H1 (cell line): ENCODE measurements around the gene RPRD1A. TPM values are rescaled to one million over a fixed set of nuclear protein-coding genes. Genes with fewer than 3 reads are reported as not detected.

Experiments
- CTCF ChIA-PET: fragments of 300-600 bp; sonication (Branson Sonifier 250); formaldehyde crosslinking; loops from one replicate; lab custom pipeline; 2021; ENCODE audit not compliant: partially characterized antibody; lab: Charles Lee
- POLR2A ChIA-PET: fragments of 300-600 bp; sonication (Branson Sonifier 250); formaldehyde crosslinking; loops from one replicate; lab custom pipeline; 2021; ENCODE audit warnings: inconsistent platforms; ENCODE audit not compliant: partially characterized antibody; lab: Charles Lee
- DNase-seq, 2 experiments: peaks; one replicate each; pipeline versions ENCODE4 v3.0.0 to v3.0.0-alpha.2; 2010 to 2022; ENCODE audit warnings: low spot score in 2 of 2, low read depth in 1 of 2, mixed read lengths in 1 of 2
- FAIRE-seq: peaks from 2 replicates; lab custom pipeline; 2011; peaks lifted over from hg19 to GRCh38; lab: Jason Lieb, UNC
- H2AFZ ChIP-seq: 2 replicates; pipeline ENCODE4 v1.8.1; 2012; ENCODE audit warnings: low read length, inconsistent platforms
- H2AK5ac ChIP-seq: 2 replicates; pipeline ENCODE4 v1.6.1; 2013; ENCODE audit warnings: low read depth, low read length
- H2BK120ac ChIP-seq: replicated peaks from 2 replicates; pipeline ENCODE3; 2013; ENCODE audit warnings: low read depth, low read length, inconsistent platforms
- H2BK12ac ChIP-seq: 2 replicates; pipeline ENCODE4 v1.6.1; 2013; ENCODE audit warnings: low read depth, low read length
- H2BK15ac ChIP-seq: 2 replicates; pipeline ENCODE4 v1.6.1; 2013; ENCODE audit warnings: low read length
- H2BK20ac ChIP-seq: 2 replicates; pipeline ENCODE4 v1.6.1; 2013; ENCODE audit warnings: low read length
- H2BK5ac ChIP-seq: 2 replicates; pipeline ENCODE4 v1.6.1; 2013; ENCODE audit warnings: low read depth, low read length
- H3K14ac ChIP-seq: 2 replicates; pipeline ENCODE4 v1.6.1; 2013; ENCODE audit warnings: inconsistent platforms; ENCODE audit not compliant: insufficient read length
- H3K18ac ChIP-seq: 2 replicates; pipeline ENCODE4 v1.6.1; 2013; ENCODE audit warnings: low read length; ENCODE audit errors: extremely low read depth
- H3K23ac ChIP-seq: 2 replicates; pipeline ENCODE4 v1.6.1; 2013; ENCODE audit warnings: inconsistent platforms; ENCODE audit not compliant: insufficient read length
- H3K23me2 ChIP-seq: 2 replicates; pipeline ENCODE4 v1.6.1; 2013; ENCODE audit warnings: low read depth, low read length
- H3K27ac ChIP-seq: 2 replicates; pipeline ENCODE4 v1.6.1; 2011; ENCODE audit warnings: low read depth, low read length, inconsistent platforms
- H3K27me3 ChIP-seq, 4 experiments: replicated peaks in 1 of 4; 1 replicate in 1 of 4; 2 replicates in 3 of 4; pipeline versions ENCODE4 v1.6.1 to v1.8.1; 2011 to 2013; ENCODE audit warnings: low read length in 3 of 4, mild to moderate bottlenecking in 3 of 4, inconsistent platforms in 2 of 4, mixed read lengths in 2 of 4, moderate library complexity in 1 of 4; ENCODE audit not compliant: control insufficient read depth in 3 of 4, insufficient read depth in 3 of 4; ENCODE audit errors: extremely low read depth in 1 of 4
- H3K36me3 ChIP-seq, 4 experiments: 2 replicates each; pipeline versions ENCODE4 v1.6.1 to v1.8.1; 2011 to 2013; ENCODE audit warnings: mild to moderate bottlenecking in 4 of 4, low read length in 3 of 4, moderate library complexity in 2 of 4, control low read depth in 1 of 4, inconsistent platforms in 1 of 4; ENCODE audit not compliant: insufficient read depth in 4 of 4, control insufficient read depth in 2 of 4
- H3K4ac ChIP-seq: replicated peaks from 2 replicates; pipeline ENCODE3; 2013; ENCODE audit warnings: low read length, low read depth, mixed read lengths, inconsistent platforms; ENCODE audit not compliant: insufficient read length
- H3K4me1 ChIP-seq, 4 experiments: replicated peaks in 1 of 4; 1 replicate in 1 of 4; 2 replicates in 3 of 4; pipeline versions ENCODE4 v1.6.1 to v1.8.1; 2011 to 2013; ENCODE audit warnings: low read length in 3 of 4, inconsistent platforms in 2 of 4, mixed read lengths in 1 of 4; ENCODE audit not compliant: insufficient read depth in 4 of 4, control insufficient read depth in 3 of 4
- H3K4me2 ChIP-seq, 2 experiments: 2 replicates each; pipeline versions ENCODE4 v1.6.1 to v1.8.1; 2011 to 2013; ENCODE audit warnings: low read depth in 2 of 2, low read length in 2 of 2, control low read depth in 1 of 2, inconsistent platforms in 1 of 2, mild to moderate bottlenecking in 1 of 2; ENCODE audit not compliant: insufficient read depth in 1 of 2
- H3K4me3 ChIP-seq, 4 experiments: fragments of 200-600, 300-600 bp in 1 of 4; sonication (generic), shearing (Covaris generic), sonication (Bioruptor Twin) in 1 of 4; 2 replicates each; pipeline versions ENCODE4 v1.5.1 to v1.8.1; 2011 to 2016; ENCODE audit warnings: low read length in 4 of 4, low read depth in 3 of 4, control low read depth in 2 of 4, inconsistent platforms in 2 of 4, mild to moderate bottlenecking in 2 of 4, mixed read lengths in 1 of 4, moderate library complexity in 1 of 4; ENCODE audit not compliant: insufficient read depth in 2 of 4; ENCODE audit errors: extremely low read depth in 1 of 4
- H3K56ac ChIP-seq: replicated peaks from 2 replicates; pipeline ENCODE3; 2013; ENCODE audit warnings: low read depth, mild to moderate bottlenecking, mixed read lengths, low read length, inconsistent platforms; ENCODE audit not compliant: insufficient read length
- H3K79me1 ChIP-seq: 2 replicates; pipeline ENCODE4 v1.6.1; 2013; ENCODE audit warnings: low read depth, low read length, control low read depth
- H3K79me2 ChIP-seq, 2 experiments: 2 replicates each; pipeline versions ENCODE4 v1.6.1 to v1.8.1; 2012 to 2013; ENCODE audit warnings: low read length in 2 of 2, mild to moderate bottlenecking in 2 of 2, inconsistent platforms in 1 of 2; ENCODE audit not compliant: insufficient read depth in 2 of 2, control insufficient read depth in 1 of 2
- H3K9ac ChIP-seq, 4 experiments: replicated peaks in 1 of 4; 1 replicate in 1 of 4; 2 replicates in 3 of 4; pipeline versions ENCODE4 v1.6.1 to v1.8.1; 2011 to 2013; ENCODE audit warnings: low read depth in 3 of 4, low read length in 3 of 4, control low read depth in 2 of 4, mild to moderate bottlenecking in 2 of 4, moderate library complexity in 2 of 4, inconsistent platforms in 1 of 4; ENCODE audit errors: extremely low read depth in 1 of 4
- H3K9me3 ChIP-seq, 2 experiments: 2 replicates each; pipeline versions ENCODE4 v1.6.1 to v1.8.1; 2012 to 2013; ENCODE audit warnings: mild to moderate bottlenecking in 2 of 2, moderate library complexity in 2 of 2, control low read depth in 1 of 2, inconsistent platforms in 1 of 2, low read depth in 1 of 2, low read length in 1 of 2, mixed read lengths in 1 of 2; ENCODE audit not compliant: insufficient read depth in 2 of 2
- H4K20me1 ChIP-seq, 2 experiments: replicated peaks in 1 of 2; 2 replicates each; pipeline versions ENCODE3 to v1.8.1; 2011 to 2013; ENCODE audit warnings: inconsistent platforms in 2 of 2, low read length in 2 of 2, mild to moderate bottlenecking in 1 of 2; ENCODE audit not compliant: insufficient read depth in 2 of 2, control insufficient read depth in 1 of 2
- H4K5ac ChIP-seq: 2 replicates; pipeline ENCODE4 v1.6.1; 2013; ENCODE audit warnings: low read length, low read depth, mixed read lengths, inconsistent platforms; ENCODE audit not compliant: insufficient read length
- H4K8ac ChIP-seq: 2 replicates; pipeline ENCODE4 v1.8.0; 2013; ENCODE audit warnings: mild to moderate bottlenecking, moderate library complexity, low read length, inconsistent platforms; ENCODE audit not compliant: insufficient read depth; ENCODE audit errors: extremely low read depth
- H4K91ac ChIP-seq: replicated peaks from 2 replicates; pipeline ENCODE3; 2013; ENCODE audit warnings: low read length, mixed read lengths, inconsistent platforms; ENCODE audit not compliant: insufficient read length
- BACH1 ChIP-seq: IDR thresholded peaks from 2 replicates; pipeline ENCODE4 v1.6.1; 2012; ENCODE audit warnings: low read length, improper control_type of control experiment
- BCL11A ChIP-seq, 2 experiments: IDR thresholded peaks; one replicate each; pipeline ENCODE4 v1.6.1; 2011; ENCODE audit warnings: low read depth in 2 of 2, low read length in 2 of 2, mild to moderate bottlenecking in 2 of 2
- CEBPB ChIP-seq: IDR thresholded peaks from 2 replicates; pipeline ENCODE4 v1.6.1; 2012; ENCODE audit warnings: low read depth, low read length
- CHD2 ChIP-seq: IDR thresholded peaks from 2 replicates; pipeline ENCODE4 v1.6.1; 2012; ENCODE audit warnings: low read length, improper control_type of control experiment
- EZH2 ChIP-seq: fragments of 200-600 bp; sonication (generic); IDR thresholded peaks from 2 replicates; pipeline ENCODE4 v1.7.1; 2012; ENCODE audit warnings: low read depth, mild to moderate bottlenecking, moderate library complexity, low read length, inconsistent platforms; ENCODE audit not compliant: severe bottlenecking
- FOSL1 ChIP-seq: IDR thresholded peaks from 2 replicates; pipeline ENCODE4 v1.6.1; 2011; ENCODE audit warnings: mild to moderate bottlenecking, low read depth, low read length, moderate library complexity; ENCODE audit not compliant: insufficient read depth
- JUN ChIP-seq: IDR thresholded peaks from 2 replicates; pipeline ENCODE4 v1.6.1; 2011; ENCODE audit warnings: low read depth, mild to moderate bottlenecking, improper control_type of control experiment, low read length
- KDM4A ChIP-seq: IDR thresholded peaks from one replicate; pipeline ENCODE4 v1.7.1; 2012; ENCODE audit warnings: low read depth, mild to moderate bottlenecking, moderate library complexity, low read length, inconsistent platforms; ENCODE audit not compliant: severe bottlenecking
- MAFK ChIP-seq: IDR thresholded peaks from 2 replicates; pipeline ENCODE4 v1.6.1; 2012; ENCODE audit warnings: low read depth, mild to moderate bottlenecking, improper control_type of control experiment, low read length
- NRF1 ChIP-seq: IDR thresholded peaks from 2 replicates; pipeline ENCODE4 v1.6.1; 2011; ENCODE audit warnings: mild to moderate bottlenecking, low read depth, low read length, improper control_type of control experiment
- SAP30 ChIP-seq: fragments of 300-600 bp; sonication (generic); IDR thresholded peaks from 2 replicates; pipeline ENCODE4 v1.7.1; 2012; ENCODE audit warnings: low read length, moderate library complexity, mild to moderate bottlenecking, inconsistent platforms; ENCODE audit not compliant: insufficient read depth, insufficient replicate concordance
- SP1 ChIP-seq: IDR thresholded peaks from 2 replicates; pipeline ENCODE4 v1.6.1; 2011; ENCODE audit warnings: low read depth, low read length
- SUZ12 ChIP-seq: fragments of 200-600 bp; sonication (generic); IDR thresholded peaks from 2 replicates; pipeline ENCODE4 v1.6.1; 2012; ENCODE audit warnings: mild to moderate bottlenecking, inconsistent platforms, low read length, moderate library complexity, mixed read lengths
- TAF7 ChIP-seq: optimal IDR thresholded peaks from 2 replicates; pipeline ENCODE3; 2011; ENCODE audit warnings: low read depth, mild to moderate bottlenecking, inconsistent platforms, low read length, moderate library complexity, borderline replicate concordance
- TEAD4 ChIP-seq: IDR thresholded peaks from 2 replicates; pipeline ENCODE4 v1.6.1; 2012; ENCODE audit warnings: low read depth, low read length, inconsistent platforms, mixed read lengths
- polyA plus RNA-seq, 7 experiments: library from polyadenylated mRNA; depleted of rRNA in 3 of 7; stranded (reverse) in 5 of 7; unstranded in 2 of 7; fragments of >200 nt in 5 of 7; fragments of 200-250 nt in 2 of 7; gene quantifications; 1 replicate in 5 of 7; 2 replicates in 1 of 7; 4 replicates in 1 of 7; pipeline versions ENCODE4 v1.2.1 to v1.2.3, GENCODE V29; 2011 to 2013; ENCODE audit warnings: missing spikeins in 2 of 7, mixed read lengths in 2 of 7
- total RNA-seq: library from RNA; stranded (reverse); fragmentation: NEBNext Ultra II Directional; extraction: Animal tissue kit (Norgen Biotek cat#: 25700); gene quantifications from 2 replicates; pipeline ENCODE4 v1.2.1, GENCODE V29; 2021

Gene RPRD1A
- total and polyA plus RNA-seq, 2 of the 8 experiments (the other 6 are each of a cell fraction or from before 2014, with no cell fraction given): 40.5 to 106 TPM

- H2AFZ ChIP-seq: no peak overlapping the region
- POLR2A ChIA-PET: no interaction called here
- TF ChIP-seq BCL11A (IDR thresholded peaks at IDR 0.05; ENCODE audit: low read depth in 2 of 2, low read length in 2 of 2): no peak
- no peak for TF ChIP-seq TAF7
- no peak for TF ChIP-seq BACH1
- no peak for TF ChIP-seq EZH2
- no peak for TF ChIP-seq CEBPB
- no peak for TF ChIP-seq CHD2
- TF ChIP-seq NRF1: no peak
- no peak for TF ChIP-seq SP1
- no peak for TF ChIP-seq FOSL1
- no peak for TF ChIP-seq JUN
- TF ChIP-seq MAFK: no peak
- no peak for TF ChIP-seq KDM4A
- no peak for TF ChIP-seq SUZ12
- no peak for TF ChIP-seq TEAD4
- TF ChIP-seq SAP30: no peak
These were observed 97.7 kb downstream of the RPRD1A start for GRCh38 chr18:35969676-35970075.

More at GRCh38 chr18:35969676-35970075, 97.7 kb downstream of the RPRD1A start:
- Histone ChIP-seq H4K5ac (no peak overlapping the region), H3K56ac (no peak overlapping the region), H3K23ac (no peak overlapping the region), H2BK12ac (no peak overlapping the region), H3K4ac (no peak overlapping the region), H3K79me1 (0 out of 2 replicates have a peak, but pooled peaks cover 2% of the 10 kb centered on the region), H3K4me2 (no peak overlapping the region), H3K27me3 (no peaks in the 10 kb centered on the region), H3K27ac (no peak overlapping the region), H2BK20ac (no peak overlapping the region), H2BK15ac (no peak overlapping the region), H4K91ac (no peak overlapping the region), H2AK5ac (no peak overlapping the region), H3K4me1 (peaks cover 0 to 4% (median 2%) of the 10 kb centered on the region in 4 experiments; a peak in 2 of 7 replicates), H3K9me3 (no peaks in the 10 kb centered on the region), H4K8ac (no peak overlapping the region), H3K79me2 (peaks cover 3 to 19% of the 10 kb centered on the region in 2 experiments; a peak in 3 of 4 replicates), H4K20me1 (no peaks in the 10 kb centered on the region), H3K14ac (no peak overlapping the region), H3K36me3 (peaks cover 0 to 8% (median 1%) of the 10 kb centered on the region in 4 experiments; a peak in 4 of 8 replicates), H2BK5ac (no peak overlapping the region), H3K9ac (no peak overlapping the region), H3K4me3 (no peak overlapping the region), H2BK120ac (no peak overlapping the region), H3K18ac (no peak overlapping the region), H3K23me2 (peaks cover 6% of the 10 kb centered on the region)
- DNase-seq: no peak
- CTCF ChIA-PET: no interaction called here
- FAIRE-seq: no peak
